Pulmonary artery endothelial cell (primary cell): ENCODE data around the gene ENAH. TPM values are rescaled to one million over a fixed set of nuclear protein-coding genes. Genes with fewer than 3 reads are reported as not detected.
"Not testable (repeated sequence)": the region's sequence is repeated elsewhere in the genome, so short reads cannot be mapped to it uniquely, and the experiment has no call there.

Experiments used
- DNase-seq: peaks from one replicate; pipeline ENCODE4 v3.0.0-alpha.2; 2011; ENCODE audit warnings: low read depth, low spot score
- total RNA-seq: library from RNA; depleted of rRNA; stranded (reverse); fragments of >200 nt; gene quantifications from 2 replicates; pipeline ENCODE4 v1.2.3, GENCODE V29; 2014

The ENAH gene
- total RNA-seq, 1 donor from 2014 or later: 46.0 TPM

DNA sequence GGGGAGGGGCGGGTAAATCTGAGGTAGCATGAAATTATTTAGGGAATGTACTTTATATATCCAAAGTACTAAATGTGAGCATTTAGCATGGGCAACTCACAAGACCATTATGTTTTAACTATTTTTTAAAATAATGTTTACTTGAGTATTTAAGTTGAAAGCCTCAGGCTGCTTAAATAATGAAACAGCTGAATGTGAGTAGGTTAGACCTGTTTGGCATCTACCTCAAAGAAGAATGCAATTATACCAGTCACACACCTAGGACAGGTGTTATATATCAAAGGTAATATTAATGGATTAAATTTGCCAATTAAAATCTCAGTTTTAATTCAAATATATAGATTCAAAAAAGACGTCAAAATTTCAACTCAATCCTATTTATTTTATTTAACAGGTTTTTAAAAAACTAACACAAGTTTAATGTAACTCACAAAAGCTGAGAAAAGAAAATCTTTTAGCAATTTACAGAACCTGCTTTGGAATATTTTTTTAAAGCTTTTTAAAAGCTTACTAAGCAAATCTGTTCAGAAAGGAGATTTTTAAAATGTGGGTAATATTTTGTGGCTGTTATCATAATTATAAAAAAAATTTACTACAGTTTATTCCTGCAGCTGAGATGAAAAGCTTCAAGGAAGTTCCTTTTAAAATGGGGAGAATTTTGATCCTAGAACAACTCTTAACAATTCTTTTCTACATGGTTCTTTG, 120.5 kb downstream of the ENAH start:
- DNase-seq: no peak

DNA sequence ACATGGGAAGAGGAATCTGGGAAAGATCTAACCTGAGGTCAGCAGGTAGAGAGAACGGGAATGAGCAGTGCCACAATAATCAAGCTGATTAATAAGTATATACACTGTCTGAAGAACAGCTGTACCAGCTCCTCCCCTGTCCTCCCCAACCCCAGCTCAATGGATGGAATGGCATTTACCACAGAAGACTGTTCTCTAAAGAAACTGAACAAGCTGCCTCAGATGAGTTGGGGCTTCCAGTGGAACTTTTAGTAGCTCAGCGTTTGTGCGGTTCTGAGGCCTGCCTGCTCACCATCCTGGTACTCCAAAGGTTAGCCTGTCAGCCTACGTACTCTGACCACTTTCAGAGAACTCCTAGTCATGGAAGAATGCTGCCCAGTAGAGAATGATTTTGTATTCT, 123.2 kb downstream of the ENAH start:
- DNase-seq: no peak

DNA sequence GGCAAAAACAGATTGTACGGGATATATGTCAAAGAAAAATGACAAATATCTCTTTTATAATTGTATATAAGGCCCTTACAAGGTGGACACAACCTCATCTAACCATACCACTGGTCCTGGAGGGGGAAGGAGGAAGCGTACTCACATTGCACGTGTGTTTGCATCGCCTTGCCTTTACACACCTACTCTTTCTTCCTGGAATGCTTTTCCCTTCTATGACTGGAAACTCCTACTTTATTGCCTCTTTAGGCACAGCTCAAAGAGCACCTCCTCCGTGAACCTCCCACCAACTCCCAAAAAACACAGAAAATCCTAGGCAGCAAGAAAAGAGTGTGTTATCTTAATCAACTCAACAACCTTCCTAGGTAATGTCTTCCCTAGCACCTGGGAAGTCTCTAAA, 125.3 kb downstream of the ENAH start:
- DNase-seq: no peak

DNA sequence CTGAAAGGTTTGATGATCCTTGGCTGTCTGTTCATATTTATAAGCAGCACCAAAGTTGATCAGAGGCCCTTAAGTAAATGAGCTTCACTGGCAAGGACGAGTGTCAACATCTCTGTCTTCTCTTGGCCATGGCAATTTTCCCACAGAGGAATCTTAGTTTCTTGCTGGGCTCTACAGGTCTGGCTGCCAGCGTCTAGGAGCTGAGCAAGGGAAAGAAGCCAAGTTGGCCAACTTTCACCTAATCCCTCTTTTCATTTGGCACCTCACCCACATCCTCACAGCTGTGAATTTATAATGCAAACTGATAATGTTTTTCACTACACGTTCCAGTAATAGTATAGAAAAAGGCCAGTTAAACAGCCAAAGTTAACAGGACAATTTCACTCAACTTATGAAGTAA, 126.0 kb downstream of the ENAH start:
- DNase-seq: no peak

DNA sequence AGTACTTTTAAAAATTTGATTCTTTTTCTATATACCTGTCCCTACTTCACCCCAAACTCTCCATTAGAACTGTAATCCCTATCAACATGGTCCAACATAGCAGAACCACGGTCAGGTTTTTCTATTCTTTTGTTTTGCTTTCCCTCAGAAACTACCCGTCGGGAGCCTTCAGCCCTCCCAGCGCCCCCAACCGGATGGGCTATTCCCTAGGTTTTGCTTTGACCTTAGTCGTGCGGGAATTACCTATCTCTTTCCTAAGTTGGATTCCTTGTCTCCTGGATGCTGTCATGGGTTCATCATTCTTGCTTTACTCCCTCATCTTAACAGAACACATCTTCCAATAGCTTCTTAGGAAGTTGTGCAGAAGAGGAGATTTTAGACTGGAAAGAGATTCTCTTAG, 127.5 kb downstream of the ENAH start:
- no peak for DNase-seq

DNA sequence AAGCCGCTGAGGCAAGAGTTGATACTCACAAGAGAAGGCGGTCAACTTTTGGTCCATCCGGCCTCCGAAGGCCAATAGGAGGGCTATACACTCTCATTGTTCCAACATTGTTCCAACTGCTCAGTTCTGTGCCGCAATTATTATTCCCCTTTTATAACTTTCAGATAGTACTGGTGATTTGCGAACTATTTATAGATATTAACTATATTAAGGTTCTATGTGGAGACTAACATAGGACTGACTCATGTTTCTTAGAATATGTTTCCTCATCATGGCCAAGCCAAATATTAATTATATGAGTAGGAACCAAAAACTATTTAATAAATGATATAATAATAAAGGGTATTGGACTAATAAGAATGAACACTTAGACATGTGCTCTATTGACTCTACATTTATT, 128.4 kb downstream of the ENAH start:
- DNase-seq: no peak

DNA sequence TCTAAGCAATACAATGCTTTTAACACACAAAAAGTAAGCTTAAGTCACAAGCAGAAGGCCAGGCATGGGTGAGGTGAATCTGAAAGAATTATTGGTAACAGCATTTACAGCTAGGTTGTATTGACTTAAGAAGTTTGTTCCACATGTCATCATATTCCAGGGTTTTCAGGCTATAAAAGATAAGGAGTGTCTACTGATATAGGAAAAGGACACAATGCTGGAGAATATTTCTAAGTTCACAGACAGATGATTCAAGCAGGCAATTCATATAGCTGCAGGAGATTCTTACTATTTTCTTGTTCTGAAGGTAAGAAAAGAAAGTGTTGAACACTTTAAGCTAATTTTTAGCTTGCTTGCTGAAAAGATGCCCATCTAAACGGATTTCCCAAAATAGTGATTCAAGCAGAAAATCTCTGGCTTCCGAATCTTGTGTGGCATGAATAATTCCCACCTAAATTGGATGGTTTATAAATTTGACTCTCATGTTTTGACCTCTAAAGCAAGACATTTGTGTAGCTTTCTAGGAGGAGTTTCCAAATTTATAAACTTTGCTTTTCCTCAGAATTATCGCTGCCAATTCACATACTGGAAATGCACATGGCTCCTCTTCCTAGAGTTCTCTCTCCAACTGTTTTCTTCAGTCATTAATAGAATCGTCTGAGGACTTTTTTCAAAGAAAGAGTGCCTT, 129.5 kb downstream of the ENAH start:
- no peak for DNase-seq

DNA sequence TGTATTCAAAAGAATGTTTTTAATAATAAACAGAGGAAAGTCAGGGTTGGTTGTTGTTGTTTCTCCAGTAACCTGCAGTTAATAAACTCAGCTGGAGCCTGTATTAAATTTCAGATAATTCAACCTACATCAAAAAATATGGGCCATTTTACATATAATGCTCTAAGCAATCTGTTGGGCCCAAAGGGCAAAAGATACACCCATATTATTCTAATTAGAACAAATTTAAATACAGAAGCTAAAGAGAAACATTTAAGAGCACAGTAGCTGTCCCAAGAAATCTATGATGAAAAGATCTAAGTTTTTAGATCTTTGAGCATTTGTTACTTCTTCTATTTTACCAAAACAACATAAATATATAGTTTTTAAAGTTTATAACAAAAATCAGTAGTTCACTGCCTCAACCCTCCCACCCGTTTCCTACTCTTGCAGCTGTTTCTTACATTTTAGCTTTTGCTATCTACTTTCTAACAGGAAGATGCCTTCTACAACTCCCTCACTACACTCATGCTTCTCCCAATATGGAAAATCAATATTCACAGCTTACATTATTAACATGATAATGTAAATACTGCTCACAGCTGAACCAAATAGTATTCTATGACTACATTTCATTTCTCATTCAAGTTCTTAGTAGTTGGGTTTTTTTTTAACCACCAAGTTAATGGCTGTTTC, 130.2 kb downstream of the ENAH start:
- no peak for DNase-seq

DNA sequence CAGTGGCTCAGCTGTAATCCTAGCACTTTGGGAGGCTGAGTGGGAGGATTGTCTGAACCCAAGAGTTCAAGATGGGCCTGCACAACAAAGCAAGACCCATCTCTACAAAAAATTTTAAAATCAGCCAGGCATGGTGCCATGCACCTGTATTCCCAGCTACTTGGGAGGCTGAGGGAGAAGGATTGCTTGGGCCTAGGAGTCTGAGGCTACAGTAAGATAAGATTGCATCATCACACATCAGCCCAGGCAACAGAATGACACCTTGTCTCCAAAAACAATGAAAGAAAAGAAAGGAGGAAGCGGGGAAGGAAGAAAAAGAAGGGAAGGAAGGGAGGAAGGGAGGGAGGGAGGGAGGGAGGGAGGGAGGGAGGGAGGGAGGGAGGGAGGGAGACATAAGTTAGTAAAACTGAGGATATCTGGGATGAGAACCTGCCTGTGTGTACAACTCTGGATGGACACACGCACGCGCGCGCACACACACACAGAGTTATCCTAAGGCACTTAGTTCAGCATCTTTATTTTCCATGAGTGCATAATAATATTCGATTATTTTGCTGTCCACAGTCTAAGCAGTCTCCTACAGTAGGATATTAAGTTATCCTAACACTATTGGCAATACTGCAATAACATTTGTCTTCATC, 132.2 kb downstream of the ENAH start:
- no peak for DNase-seq

DNA sequence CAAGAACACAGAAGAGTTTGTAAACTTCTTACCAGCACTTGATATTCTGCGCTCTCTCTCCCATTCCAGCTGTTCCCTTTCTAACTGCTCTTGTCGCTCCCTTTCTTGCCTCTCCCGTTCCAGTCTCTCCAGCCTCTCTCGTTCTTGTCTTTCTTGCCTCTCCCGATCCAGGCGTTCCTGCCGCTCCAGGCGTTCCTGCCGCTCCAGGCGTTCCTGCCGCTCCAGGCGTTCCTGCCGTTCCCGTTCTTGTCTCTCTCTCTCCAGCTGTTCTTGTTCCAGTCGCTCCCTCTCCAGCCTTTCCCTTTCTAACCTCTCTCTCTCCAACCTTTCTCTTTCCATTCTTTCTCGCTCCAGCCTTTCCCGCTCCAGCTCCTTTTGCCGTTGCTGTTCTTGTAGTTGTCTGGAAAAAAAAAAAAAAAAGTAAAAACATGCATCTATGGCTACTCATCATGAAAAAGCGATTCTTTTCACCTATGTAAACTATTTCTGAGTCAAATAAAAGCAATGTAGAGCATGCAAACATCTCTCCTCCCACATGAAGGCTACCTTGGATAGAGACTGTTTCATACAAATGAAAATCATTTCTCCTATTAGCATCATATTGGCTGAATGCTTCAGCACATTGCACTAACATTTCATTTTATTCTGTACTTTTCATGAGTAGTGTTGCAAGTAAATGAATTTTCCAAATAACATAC, 133.6 kb downstream of the ENAH start:
- DNase-seq: no peak

DNA sequence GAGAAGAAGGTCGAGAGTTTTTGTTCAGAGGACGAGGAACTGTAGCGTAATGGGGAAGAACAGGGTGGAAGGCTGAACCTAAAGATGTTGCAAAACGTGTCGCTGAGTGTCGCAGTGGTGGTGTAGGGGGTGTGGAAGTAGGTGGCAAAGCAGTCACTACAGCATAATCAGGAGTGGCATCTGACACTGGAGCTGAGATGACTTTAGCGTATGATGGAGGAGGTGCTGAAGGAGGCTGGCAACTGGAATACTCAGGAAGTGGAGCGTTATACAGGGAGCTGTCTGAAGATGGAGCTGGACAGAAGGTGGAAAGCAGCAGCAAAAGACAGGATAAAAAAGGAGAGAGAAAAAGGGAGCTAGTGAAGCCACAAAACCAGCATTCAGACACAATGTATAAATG, 135.2 kb downstream of the ENAH start:
- no peak for DNase-seq

DNA sequence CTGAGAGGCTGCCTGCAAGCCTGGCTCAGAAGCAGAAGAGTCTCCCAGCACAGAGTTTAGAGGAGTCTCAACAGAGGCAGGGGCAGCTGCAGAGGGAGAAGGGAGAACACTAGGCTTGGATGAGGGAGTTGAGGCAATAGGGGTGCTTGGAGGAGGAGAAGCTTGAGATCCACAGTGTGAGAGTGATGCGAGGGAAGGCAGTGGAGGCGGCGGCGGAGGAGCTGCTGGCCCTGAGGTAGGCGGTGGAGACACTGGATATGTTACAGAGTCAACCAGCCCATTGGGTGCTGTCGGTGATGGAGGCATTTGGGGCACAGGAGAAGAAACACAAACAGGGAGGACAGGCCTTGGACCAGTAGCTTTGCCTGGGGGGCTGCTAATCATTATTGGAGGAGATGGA, 135.7 kb downstream of the ENAH start:
- no peak for DNase-seq

DNA sequence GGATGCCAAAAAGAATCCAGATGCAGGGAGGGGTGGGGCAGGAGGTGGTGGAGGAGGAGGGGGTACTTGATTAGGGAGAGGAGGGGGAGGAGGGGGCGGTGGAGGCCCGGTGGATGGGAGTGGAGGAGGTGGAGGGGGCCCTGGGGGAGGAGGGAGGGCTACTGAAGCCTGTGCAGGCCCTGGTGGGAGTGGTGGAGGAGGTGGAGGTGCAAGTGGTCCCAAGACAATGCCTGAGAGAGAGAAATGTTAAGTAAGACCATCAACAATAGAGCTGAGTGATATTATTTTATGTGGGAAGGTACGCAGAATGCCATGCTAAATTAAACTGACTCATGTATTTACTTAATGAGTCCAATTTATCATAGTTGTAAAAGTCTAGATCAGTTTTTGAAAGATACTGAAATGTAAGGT, 138.2 kb downstream of the ENAH start:
- DNase-seq: no peak

DNA sequence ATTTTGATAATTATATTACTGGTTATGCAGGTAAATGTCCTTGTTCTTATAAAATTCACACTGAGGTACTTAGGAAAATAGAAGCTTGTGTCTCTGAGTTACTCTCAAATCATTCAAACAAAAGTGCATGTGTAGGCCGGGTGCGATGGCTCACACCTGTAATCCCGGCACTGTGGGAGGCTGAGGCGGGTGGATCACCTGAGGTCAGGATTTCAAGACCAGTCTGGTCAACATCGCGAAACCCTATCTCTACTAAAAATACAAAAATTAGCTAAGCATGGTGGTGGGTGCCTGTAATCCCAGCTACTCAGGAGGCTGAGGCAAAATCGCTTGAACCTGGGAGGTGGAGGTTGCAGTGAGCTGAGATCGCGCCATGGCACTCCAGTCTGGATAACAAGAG, 139.3 kb downstream of the ENAH start:
- not testable (repeated sequence) for DNase-seq

DNA sequence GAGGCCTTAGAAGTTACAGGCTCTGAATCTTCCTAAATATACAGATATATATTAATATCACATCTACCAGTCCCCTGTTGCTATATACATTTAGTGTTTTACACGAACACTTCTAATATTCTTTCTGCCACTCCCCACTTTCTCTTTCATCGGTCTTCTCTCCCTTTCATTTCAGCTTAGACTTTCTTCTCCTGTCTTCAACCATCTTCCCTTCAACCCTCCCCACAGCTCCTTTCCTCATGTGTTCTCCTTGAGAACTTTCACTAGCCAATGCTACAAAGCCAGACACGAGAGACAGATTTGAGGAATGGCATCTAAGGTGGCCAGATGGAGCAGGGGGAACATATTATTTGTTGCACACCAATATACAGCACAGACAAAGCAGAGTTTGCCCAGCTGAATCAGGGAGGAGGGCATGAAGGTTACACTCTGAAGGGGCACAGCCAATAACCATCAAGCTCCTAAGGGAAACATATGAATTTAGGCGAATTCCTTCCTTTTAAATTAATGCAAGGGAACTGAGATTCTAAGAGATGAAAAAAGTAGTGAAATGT, 141.0 kb downstream of the ENAH start:
- DNase-seq: no peak

DNA sequence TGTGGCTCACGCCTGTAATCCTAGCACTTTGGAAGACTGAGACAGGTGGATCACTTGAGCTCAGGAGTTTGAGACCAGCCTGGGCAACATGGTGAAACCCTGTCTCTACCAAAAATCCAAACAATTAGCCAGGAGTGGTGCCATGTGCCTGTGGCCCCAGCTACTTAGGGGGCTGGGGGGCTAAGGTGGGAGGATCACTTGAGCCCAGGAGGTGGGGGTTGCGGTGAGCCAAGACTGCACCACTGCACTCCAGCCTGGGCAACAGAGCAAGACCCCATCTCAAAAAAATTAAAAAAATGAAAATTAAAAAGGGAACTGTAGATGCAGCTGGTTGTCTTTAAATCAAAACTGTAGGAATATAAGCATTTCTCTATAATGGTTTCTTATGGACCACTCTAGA, 142.2 kb downstream of the ENAH start:
- DNase-seq: not testable (repeated sequence)

DNA sequence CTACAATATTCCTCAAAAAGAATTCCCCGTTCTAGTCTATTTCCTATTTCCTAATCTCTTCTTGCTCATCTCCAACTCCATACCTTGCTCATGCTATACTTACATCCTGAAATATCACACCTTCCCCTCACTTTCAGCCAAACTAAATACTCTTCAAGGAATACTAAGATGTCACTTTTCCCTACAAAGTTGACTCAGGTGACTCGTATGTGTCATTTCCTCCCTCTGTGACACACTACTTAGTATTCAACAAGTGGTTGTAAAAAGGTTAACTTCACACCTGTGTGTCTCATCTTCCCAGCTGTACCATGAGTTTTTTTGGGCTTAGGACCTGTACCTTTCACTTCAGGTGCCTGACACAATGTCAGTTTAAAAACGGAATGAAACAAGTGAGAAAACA, 143.2 kb downstream of the ENAH start:
- DNase-seq: no peak

DNA sequence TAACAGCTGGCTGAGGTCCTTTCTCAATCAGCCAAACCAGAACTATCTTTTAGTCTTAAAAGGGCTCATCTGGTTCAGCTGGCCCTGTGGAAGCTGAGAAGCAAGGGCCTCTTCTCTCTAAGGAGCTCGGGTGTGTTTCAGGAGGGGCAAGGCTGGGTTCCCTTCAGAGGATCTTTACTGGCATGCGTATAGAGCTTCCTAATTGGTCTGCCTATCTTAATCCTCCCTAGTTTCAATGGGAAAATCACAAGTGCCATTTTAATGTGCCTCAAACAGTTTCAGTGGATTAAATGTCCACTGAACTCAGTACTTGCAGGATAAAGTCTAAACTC, 143.6 kb downstream of the ENAH start:
- DNase-seq: no peak

DNA sequence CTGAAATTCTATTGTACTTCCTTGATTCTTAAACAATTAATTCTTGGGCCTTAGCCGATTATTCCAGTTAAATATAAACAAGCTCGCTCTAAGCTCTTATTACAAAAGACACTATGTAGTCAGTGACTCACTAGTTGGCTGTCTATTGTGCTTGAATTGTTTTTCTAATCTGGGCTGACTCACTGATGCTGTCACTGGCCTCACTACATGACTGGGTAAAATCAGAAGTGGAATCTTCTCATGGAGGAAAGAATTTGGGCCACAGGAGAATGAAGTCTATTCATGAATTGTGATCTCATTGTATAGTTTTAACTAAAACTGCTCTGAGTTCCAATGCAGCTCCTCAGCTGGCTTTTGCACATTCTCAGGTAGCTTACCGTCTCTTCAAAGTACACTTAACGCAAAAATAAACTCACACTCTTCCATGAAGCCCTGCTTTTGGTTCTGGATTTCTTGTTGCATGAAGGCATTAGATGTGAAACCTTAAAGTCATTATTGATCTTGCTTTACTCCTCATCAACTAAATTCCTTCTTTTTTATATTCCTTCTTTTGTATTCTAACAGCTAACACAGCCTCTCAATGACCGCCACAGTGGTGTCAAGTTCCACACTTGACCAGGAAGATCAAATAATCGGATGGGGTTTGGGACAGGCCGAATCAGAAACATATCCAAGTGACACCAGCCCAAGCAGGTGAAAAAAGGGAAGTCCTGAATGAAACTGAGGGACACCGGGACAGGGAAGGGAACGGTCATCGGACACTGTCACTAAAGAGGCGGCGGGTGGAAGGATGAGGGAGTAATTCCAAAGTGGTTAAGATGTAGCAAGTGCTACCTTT, 144.2 kb downstream of the ENAH start:
- peak; percentile 92 for DNase-seq

DNA sequence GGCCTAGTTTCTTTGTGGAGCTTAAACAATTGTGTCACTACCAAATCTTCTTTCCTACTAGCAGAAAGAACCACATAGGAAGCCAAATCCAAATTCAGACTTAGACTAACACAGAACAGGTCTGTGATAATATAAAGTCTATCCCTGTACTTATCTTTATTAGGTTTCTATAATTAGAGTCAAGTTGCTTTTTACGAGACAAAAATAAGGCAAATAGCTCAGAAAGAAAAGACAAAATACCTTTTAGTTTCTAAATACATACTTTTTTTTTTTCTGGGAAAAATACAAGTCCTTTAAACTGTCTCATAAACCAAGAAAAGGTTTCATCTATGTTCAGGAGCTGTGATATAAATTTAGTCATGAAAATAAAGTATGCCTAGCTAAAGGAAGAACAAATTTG, 146.2 kb downstream of the ENAH start:
- DNase-seq: no peak

DNA sequence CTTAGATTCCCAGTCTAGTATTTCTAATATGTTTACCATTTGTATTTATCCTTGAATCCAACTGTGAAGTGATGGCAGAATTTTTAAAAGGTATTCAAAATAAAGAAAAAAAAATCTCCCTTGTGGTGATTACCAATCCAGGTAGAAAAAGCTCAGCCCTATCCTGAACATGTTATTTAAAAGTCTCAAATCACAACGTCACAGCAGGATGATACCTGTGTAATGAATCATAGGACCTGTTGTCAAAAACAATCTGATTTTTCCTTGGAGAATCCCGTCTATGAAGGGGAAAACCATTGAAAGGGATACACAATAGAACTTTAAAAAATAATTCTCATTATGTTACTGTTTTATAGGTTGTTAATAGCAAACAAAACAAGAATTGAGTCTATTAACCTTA, 148.1 kb downstream of the ENAH start:
- no peak for DNase-seq
